HT-29 (cell line): Measurements from ENCODE around the gene PKNOX2. TPM values are rescaled to one million over a fixed set of nuclear protein-coding genes. Genes with fewer than 3 reads are reported as not detected.

Source experiments
- DNase-seq: peaks from one replicate; pipeline ENCODE4 v3.0.0-alpha.2; 2015; ENCODE audit warnings: low spot score
- total RNA-seq: library from RNA; depleted of rRNA; stranded (reverse); fragments of >200 nt; shearing (Covaris generic); gene quantifications from 2 replicates; pipeline ENCODE4 v1.2.3, GENCODE V29; 2014

Gene PKNOX2
- total RNA-seq, 1 experiment from 2014 or later: not detected

DNA sequence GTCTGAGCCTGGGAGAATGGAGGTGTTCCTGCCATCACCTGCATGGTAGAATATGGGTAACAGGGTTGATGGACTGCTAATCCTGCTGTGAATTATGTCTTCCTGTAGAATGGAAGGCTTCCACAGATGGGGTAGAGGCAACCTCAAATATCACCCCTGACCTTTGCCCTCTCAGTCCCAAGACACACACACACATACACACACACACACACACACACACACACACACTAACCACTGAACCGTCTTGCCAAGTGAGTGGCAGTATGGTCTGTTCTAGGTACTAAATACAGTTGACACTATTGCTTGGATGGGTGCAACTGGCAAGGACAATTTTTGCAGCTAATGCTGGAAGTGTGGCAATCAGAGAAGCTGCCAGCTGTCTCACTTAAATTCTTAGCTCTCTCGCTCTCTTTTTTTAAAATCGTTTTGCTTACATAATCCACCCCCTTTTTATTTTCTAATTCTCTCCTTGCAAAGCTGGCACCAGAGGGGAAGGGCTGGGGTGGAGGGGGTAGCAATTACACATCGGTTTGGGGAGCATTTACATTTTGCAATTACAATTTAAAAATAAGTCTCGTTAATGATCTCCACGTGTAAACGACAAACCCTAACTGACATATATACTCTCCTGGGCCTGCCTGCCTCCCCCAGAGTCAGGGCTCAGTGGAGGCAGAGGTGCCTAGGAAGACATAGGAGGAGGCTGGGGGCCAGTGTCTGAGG lies 169.0 kb downstream of the PKNOX2 start:
- no peak for DNase-seq

DNA sequence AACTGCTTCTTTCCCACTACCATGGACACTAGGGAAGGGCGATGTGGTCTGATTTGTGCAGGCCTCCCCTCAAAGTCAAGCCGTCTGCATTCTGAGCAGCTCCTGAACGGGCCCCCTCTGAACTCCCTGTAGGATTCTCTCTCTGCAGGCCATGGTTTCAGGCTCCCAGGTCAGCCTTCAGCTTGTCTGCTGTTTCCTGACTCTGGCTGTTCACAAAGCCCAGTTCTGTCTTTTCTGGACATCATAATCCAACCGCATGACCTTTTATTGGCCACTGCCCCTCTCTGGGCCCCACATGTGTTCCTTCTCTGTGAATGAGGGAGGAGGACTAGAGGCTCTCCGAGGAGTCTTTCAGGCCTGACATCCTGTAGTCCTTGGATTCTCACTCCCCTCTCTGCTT lies 170.6 kb downstream of the PKNOX2 start:
- DNase-seq: no peak

DNA sequence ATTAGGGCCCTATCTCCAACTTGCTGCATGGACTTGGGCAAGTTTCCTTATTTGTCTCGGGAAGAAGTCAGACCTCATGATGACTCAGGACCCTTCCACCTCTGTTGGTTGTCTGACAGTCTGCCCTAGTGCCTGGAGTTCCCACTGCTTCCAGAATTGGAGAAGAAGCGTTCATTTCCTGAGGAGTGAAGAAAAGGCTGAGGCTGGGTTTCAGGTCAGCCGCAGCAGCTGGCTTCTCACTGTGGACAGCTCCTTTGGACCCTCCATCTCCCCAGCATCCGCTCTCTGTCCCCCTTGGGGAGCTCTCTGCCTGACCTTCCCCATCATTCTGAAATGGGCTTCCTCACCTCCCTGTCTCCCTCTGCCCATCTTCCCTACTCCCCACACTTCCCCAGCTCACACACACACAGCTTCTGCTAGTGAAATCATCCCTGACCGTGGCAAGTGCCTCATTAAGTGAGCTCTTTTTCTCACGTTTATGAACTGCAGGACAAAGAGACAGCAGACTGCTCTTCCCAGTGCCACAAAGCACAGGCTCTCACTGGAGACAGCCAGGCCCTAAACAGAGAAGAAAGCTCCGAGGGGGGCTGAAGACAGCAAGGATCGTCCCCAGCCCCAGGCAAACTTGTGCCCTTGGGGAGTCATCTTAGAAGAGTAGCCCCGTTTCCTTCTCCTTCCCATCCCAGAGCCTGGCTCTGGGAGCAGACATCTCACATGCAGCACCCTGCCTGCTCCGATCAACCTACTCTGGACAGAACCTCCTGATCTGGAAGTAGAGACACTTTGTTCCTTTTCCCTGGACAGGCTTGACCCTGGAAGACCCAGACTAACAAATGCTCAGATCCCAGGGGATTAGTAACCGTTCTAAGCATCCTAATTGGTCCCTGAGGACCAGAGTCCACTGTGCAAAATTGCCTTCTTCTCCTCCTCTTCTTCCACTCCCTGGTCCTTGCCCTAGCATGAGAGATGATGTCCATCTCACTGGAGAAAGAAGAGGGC lies 173.6 kb downstream of the PKNOX2 start:
- DNase-seq: no peak

DNA sequence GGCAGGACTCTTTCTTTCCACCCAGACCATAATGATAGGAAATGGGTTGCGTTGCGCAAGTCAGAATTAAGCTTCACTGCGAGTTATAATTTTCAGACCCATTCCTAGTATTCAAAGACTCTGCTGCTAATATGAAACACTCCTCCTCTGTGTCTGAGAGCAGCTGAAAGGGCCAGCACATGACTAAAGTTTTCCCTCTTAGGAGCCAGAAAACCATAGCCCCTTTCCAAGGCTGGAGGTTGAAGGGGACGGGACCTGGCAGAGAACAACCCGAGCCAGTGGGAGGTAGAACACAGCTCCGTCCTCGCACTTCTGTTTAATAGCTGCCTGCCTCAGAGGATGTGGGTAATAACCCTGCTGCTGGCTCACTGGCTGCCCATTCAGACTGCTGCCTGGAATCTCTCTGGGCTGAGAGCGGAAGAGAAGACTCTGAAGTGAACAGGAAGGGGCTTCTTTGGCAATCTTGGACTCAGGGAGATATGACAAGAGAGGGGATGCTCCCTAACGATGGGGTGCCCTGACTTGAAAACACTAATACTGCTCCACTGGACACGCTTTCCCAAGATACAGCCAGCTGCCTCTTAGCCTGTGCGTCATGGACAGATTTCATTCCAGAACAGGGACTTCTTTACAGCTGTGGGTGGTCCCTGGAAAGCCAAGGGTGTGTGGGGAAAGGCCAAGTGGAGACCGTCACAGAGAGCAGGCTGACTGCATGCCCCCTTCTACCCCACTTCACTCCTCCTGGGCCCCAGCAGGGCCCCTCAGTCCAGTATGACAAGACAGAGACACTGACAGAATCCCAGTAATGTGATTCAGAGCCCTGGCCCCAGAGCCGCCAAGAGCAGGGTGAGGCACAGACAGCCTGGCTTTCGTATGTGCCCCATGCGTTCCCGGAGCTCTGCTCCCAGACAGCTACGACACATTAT lies 174.6 kb downstream of the PKNOX2 start:
- DNase-seq: no peak

DNA sequence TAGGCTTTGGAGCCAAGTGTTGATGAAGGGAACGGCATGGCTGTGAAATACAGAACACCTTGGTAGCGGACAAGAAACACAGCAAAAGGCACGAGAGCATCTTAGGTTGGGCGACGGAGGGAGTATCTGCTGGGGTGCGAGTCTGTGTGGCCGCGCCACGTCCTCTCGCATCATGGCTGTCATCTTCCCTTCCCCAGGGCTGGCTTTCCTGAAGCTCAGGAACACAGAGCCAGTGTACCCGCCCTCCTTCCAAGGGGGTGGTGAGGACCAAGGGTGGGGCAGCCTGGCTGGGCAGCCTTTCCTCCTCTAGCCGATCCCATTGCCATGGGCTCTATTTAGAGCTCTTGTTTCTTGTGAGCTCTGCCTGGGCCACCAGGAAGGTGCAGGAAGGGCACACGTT lies 177.1 kb downstream of the PKNOX2 start:
- no peak for DNase-seq

DNA sequence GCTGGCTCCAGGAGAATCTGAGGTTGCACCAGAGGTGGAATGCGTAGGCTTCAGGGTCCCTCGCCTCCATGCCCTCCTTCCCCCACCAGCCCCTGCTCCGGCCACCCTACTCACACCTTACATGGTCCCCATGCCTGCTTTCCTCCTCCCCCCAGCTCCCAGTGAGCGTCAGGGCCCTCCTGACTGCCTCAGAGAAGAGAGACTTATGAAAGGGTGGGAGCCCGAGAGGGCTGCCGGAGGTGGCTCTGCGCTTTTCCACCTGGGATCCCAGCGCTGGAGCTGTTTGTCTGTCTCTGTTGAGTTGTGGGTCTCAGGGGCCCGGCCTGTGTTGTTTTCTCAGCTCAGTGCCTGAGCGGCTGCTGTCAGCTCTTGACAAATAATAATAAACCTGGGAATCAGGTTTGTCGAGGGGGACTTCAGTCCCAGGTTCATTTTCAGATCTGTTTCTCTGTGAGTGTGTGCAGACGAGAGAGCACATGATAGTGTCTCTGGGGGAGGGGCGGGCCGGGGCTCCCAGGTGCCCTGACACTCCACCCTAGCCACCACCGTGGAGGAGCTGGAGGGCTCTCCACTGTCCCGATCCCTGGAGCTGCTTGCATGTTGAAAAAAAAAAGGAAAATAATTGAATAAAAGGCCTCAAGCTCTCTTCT lies 177.9 kb downstream of the PKNOX2 start:
- DNase-seq: no peak

DNA sequence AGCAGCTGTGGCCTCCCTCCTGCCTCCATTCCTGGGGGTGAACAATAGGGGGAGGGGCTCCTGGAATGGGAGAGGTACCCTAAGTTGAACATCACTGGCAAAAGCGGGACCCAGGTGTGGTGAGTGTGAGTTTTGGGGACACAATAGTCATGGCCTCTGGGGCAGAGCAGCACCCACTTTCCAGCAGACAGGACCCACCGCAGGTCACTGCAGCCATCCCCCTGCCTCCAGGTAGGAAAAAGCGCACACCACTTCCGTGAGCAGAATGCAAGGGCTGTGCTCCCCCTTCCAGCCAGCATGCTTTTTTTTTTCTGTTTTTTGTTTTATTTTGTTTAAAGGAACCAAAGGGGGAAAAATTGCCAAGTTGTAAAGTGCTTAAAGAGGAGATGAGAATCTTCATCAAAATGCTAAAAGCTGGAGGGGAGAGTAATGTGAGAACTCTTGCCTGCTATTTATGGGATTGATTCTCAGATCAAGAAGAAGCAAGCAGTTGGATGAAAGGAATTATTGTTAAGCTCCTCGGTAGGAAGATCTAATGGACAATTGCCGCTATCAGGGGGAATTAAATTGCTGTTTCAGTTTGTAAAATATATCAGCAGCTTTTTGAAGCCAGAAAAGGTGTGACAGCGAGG lies 178.7 kb downstream of the PKNOX2 start:
- no peak for DNase-seq

DNA sequence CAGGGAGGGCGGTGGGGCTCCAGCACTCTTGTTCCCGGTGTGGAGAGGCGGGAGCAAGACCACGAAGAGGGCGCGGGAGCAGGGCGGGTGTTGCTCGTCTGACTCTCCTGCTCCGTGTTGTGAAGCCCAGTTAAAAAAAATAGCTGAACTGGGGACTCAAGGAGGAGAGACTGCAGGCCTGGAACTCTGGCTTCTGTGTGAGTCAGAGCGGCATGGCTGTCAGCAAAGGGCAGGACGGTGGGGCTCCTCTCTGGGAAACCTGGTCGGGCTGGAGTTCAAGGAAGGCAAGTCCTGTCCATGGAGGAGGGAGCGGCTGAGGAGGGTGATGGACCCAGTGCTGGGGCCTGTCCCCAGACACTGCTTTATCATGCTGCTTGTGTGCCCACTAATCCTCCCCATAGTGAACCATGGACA lies 179.2 kb downstream of the PKNOX2 start:
- DNase-seq: no peak

DNA sequence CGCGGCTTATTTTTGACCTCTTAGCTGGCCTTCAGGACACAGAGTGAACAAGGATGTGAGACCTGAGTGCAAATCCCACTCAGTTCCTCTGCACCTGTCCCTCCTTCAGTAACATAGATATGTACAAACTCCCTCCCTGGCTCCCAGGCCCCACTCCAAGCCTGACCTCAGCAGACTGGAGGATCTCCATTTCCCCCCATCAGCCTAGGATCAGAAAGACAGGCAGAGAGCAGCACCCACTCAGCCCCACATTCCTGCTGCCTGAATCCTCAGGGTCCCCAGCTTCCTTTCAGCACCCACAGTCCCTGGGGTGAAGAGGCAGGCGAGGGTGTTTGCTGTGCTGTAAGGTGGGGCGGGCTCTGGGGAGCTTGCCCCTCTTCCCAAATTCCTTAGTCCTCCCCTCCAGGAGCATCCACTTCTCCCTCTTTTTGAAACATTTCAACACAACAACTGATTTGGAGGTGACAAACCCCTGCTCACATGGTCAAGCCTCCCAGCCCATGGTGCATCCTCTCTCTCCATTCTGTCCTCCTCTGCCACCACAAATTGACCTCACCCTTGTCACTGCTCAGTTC lies 180.4 kb downstream of the PKNOX2 start:
- DNase-seq: no peak

DNA sequence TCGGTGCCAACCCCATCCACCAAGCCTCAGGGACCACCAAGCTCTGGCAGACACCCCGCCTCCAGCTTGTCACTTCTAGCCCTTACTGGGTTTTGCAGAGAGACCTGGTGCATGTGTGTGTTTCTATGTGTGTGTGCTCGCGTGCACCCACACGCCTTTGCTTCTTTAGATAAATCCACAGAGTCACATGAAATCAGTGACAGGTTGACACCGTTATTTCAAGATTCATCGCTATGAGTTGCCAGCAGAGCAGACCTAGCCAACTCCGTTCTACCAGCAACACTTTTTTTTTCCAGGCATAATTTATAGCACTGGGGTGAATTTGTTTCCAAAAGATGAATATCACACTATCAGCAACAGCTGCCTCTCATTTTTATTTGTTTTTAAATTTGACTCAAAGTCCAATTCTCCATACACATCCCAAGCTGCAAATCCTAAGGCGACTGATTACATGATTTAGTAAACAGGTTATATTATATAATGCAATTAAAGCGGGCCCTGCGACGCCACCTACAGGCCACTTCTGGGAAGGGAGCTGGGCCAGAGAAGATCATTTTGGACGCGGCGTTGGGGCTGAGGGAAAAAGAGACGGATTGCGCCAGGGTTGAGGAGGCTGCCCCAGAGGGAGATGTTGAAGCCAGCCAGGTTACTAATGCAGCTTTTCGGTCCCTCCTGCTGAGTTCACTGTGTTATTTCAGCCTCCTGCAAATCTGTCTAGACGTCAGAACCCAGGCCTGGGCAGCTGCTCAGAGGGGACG lies 181.0 kb downstream of the PKNOX2 start:
- peak; percentile 59 for DNase-seq

DNA sequence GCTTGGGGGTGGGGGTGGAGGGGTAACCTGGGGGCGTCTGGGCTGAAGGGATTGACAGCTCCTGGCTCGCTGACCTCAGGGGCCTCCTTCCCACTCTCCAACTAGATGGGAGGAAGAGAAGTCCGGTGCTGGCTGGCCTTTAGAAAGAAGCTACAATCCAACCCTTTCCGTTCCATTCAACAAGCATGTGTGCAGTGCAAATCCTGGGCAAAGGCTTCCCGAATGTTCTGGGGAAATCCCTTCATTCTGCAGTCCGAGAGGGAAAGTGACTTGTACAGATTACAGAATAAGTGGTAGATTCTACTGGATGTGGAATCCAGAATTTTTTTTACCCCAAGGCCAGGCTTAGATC lies 181.6 kb downstream of the PKNOX2 start:
- DNase-seq: no peak

DNA sequence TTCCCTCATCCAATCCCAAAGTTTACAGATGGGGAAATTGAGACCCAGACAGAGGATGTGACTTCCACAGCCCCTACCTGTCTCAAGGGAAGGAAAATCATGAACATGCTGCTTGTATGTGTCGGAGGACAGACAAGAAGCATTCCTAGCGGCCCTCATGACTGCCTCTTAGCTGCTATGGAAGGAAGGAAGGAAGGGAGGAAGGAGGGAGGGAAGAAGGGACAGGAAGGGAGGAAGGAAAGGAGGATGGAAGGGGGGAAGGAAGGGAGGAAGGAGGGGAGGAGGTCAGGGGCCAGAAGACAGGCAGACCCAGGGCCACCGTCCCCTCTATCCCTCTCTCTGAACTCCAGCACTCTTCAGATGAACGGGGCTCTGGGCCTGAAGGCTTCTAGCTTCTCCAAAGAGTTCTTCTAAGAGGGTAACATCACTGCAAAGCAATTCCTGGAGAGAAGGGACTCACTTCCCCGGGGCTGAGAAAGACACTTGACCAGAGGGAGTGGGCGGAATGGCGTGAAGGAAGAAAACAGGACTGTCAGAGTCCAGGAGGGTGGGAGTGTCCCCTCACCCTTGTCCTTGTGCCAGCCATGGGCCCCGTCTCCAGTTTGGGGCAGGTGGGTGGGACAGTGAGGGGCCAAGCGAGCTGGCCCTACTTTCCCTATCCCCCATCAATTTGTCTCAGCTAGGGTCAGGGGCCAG lies 182.2 kb downstream of the PKNOX2 start:
- no peak for DNase-seq

DNA sequence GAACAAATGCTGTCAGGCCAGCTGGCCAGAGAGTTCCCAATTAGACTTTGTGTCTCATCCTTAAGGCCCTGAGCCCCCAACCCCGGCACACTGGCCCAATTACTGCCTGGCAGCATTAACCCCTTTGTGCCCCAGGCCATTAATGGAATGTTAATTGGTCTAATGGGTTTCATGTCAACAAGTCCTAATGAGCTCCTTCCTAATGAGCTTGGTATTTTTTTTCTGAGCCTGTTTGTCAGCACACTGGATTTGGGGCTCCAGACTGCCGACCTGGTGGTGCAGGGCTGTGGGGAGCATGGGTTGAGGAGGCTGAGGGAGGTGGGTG lies 182.7 kb downstream of the PKNOX2 start:
- no peak for DNase-seq

DNA sequence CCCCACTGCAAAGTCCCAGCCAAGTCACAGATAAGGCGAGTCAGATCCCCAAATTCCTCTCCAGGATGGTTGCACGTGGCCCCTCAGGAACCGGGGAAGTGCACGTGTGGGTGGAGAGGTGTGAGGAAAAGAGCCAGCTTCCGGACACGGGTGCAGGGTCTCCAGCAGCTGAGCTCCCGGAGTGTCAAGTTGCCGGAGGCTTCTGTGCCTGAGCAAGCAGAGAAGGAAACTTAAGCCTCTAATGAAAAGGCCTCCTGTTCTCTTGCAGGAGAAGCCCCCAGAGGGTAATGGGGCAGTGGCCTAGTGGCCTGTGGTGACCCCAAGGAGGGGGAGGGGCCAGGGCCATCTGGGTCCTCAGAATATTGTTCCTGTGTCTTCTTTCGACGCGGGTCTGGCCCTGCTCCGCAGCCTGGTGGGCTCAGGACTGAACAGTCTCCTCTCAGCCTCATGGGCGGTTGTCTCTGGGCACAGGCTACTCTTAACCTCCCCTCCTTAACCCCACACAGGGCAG lies 183.6 kb downstream of the PKNOX2 start:
- DNase-seq: no peak

DNA sequence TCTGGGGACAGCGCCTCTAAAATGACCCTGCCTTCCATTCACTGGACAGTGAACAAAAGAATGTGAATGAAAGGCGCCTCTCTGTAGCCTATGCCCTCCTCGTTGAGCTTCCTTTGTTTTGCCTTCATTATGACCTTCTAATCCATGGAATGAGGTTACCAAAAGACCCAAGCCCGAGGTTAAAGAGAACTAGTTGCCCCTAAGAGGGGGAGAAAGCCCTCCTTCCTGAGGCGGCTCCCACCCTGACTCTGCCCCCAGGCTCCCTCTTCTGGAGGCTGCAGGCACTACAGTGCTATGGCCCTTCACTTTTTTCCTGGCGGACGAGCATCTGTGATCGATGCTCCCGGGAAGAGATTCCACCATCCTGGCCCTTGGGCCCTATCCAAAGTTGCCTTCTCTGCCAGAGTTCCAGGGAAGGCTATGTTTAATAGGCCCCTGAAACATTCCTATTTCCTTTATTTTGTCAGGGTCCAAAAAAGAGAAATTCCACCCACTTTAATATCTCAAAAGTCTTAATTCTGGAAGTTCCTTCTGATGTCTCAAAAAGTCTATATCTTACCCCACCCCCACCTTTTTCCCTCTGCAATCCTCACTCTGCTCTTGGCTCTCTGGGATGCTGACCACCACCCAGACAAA lies 184.2 kb downstream of the PKNOX2 start:
- DNase-seq: peak; percentile 12

DNA sequence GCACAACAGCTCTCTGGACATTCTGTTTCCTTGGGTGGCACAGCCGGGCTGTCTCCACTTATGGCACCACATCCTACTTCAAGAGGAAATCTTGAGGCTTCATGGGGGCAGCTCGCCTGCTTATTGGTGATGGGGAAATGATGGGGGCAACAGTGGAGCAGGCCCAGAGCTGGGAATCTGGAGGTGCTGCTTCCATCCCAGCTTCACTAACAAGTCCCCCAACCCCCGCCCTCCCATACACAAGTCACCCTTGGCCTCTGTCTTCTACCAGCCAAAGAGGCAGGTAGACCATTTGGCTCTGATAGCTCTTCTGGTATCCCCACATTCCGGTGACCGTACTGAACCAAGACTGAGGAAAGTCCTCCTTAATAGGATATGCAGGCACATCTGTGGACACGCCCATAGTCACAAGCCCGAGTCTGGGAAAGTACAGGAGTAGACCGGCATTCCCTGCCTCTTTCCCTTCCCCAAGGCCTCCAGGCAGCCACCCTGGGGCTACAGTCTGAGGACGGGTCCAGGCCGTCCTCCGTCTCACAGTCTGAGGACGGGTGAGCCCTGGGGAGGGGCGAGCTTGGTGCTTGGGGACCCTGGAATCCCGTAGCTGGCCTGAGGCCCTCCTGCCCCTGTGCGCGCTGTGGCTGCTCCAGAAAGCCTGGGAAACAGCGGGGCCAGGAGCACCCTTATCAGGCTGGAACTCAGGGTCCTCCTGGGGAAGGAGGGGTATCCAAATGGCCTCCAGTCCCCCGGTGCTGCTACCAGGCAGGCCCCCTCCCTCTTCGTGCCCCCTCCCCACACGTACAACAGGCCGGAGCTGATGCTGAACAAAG lies 185.9 kb downstream of the PKNOX2 start:
- DNase-seq: no peak

DNA sequence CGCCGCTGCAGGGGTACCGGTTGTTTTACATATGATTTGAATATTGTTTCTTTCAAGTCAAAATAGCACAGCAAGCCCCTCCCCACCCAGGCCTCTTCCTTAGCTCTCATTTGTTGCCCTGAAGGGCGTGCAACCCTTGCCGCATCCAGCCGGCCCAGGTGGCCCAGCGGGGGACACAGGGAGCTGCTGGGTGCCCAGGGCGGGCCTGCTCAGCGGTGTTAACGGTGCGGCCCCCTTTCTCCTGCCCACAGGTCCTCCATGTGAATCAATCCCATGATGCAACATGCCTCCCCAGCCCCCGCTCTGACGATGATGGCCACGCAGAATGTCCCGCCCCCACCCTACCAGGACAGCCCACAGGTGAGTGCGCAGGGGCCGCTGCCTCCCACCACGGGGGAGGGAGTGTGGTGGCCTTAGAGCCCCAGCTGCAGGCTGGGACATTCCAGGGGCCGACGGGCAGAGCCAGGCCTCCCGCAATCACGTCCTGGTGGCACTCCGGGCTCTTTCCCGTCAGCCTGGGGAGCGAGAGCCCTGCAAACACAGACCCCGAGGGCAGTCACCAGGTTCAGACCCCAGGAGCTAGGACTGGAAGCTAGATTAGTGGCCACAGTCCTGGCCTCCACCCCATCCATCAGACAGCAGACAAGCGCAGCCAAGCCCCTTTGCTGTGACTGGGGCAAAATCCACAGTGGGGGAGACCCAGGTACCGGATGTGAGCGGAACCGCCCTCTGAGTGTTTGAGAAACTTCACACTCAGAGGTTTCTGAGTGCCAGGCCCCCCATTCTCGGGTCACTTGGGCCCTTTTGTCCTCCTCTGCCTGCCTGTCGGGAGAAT lies 186.7 kb downstream of the PKNOX2 start:
- no peak for DNase-seq
